CD4-positive, alpha-beta memory T cell (primary cell): ENCODE results near the gene TBC1D2. TPM values are rescaled to one million over a fixed set of nuclear protein-coding genes. Genes with fewer than 3 reads are reported as not detected.
A peak's percentile ranks its signal among the peaks of the same experiment; 100 is the strongest.

Source experiments
- CTCF ChIA-PET: fragments of 350-600 bp; sonication (Branson Sonifier 250); formaldehyde crosslinking; loops from one replicate; lab custom pipeline; 2021; ENCODE audit warnings: inconsistent platforms; ENCODE audit not compliant: partially characterized antibody; lab: Charles Lee
- POLR2A ChIA-PET: fragments of 350-600 bp; sonication (Branson Sonifier 250); formaldehyde crosslinking; loops from one replicate; lab custom pipeline; 2021; ENCODE audit not compliant: partially characterized antibody; lab: Charles Lee
- DNase-seq, 5 donors: peaks; one replicate each; pipeline versions ENCODE4 v3.0.0 to v3.0.0-alpha.2; 2020 to 2022; ENCODE audit warnings: mixed read lengths in 1 of 5
- H3K27ac ChIP-seq: one replicate; pipeline ENCODE4 v1.7.0; 2013; ENCODE audit warnings: low read depth, low read length
- H3K27me3 ChIP-seq: 2 replicates; pipeline ENCODE4 v1.7.0; 2013; ENCODE audit warnings: mild to moderate bottlenecking, low read length, moderate library complexity; ENCODE audit not compliant: insufficient read depth
- H3K36me3 ChIP-seq: 2 replicates; pipeline ENCODE4 v1.7.0; 2013; ENCODE audit warnings: mild to moderate bottlenecking, low read length, moderate library complexity; ENCODE audit not compliant: insufficient read depth
- H3K4me1 ChIP-seq: 2 replicates; pipeline ENCODE4 v1.7.0; 2013; ENCODE audit warnings: mild to moderate bottlenecking, low read length, moderate library complexity; ENCODE audit not compliant: insufficient read depth
- H3K4me3 ChIP-seq, 2 donors: one replicate each; pipeline ENCODE4 v1.7.0; 2013; ENCODE audit warnings: low read length in 2 of 2, mild to moderate bottlenecking in 1 of 2
- H3K9me3 ChIP-seq, 2 donors: one replicate each; pipeline ENCODE4 v1.7.0; 2013; ENCODE audit warnings: low read length in 2 of 2, control low read depth in 1 of 2; ENCODE audit not compliant: control insufficient read depth in 1 of 2
- H3K27ac Mint-ChIP-seq, 7 donors: one replicate each; pipeline ENCODE4 v1.8.0; 2020 to 2021; ENCODE audit warnings: mixed read lengths in 7 of 7, mild to moderate bottlenecking in 6 of 7, inconsistent platforms in 3 of 7, moderate library complexity in 3 of 7
- H3K27me3 Mint-ChIP-seq, 2 donors: one replicate each; pipeline ENCODE4 v1.8.0; 2020 to 2021; ENCODE audit warnings: mixed read lengths in 2 of 2
- H3K36me3 Mint-ChIP-seq, 2 donors: one replicate each; pipeline ENCODE4 v1.8.0; 2020 to 2021; ENCODE audit warnings: mixed read lengths in 2 of 2, inconsistent platforms in 1 of 2, mild to moderate bottlenecking in 1 of 2
- H3K4me1 Mint-ChIP-seq, 4 donors: one replicate each; pipeline ENCODE4 v1.8.0; 2020 to 2021; ENCODE audit warnings: mixed read lengths in 4 of 4, mild to moderate bottlenecking in 1 of 4
- H3K4me3 Mint-ChIP-seq, 8 donors: one replicate each; pipeline ENCODE4 v1.8.0; 2020 to 2021; ENCODE audit warnings: mixed read lengths in 8 of 8, mild to moderate bottlenecking in 7 of 8, moderate library complexity in 6 of 8, inconsistent platforms in 3 of 8
- H3K9me3 Mint-ChIP-seq, 8 donors: one replicate each; pipeline ENCODE4 v1.8.0; 2020 to 2021; ENCODE audit warnings: mixed read lengths in 8 of 8, mild to moderate bottlenecking in 5 of 8, inconsistent platforms in 3 of 8, moderate library complexity in 1 of 8
- intact Hi-C: fragments of 100-400 bp; cut with micrococcal nuclease; formaldehyde crosslinking; loops from one replicate; pipeline ENCODE4 v1.15.1; 2023
- polyA plus RNA-seq, 2 donors: library from polyadenylated mRNA; unstranded; fragments of 300-500 nt; fragmentation: Illumina TruSeq; gene quantifications; one replicate each; pipeline ENCODE4 v1.2.3, GENCODE V29; 2021
- total RNA-seq, 2 experiments: library from RNA; stranded (reverse); gene quantifications; one replicate each; pipeline ENCODE4 v1.2.3, GENCODE V29; 2021

TBC1D2 gene
- total and polyA plus RNA-seq, 4 experiments from 2014 or later, result 2.1 to 11.4 (median 11.1) TPM

GRCh38 chr9:98255061-98255577, 330 bp downstream of the TBC1D2 start:
- DNase-seq, result no peak
- peak overlapping the region; percentile 82 for H3K27ac ChIP-seq
- H3K4me1 ChIP-seq, result peaks cover 39% of the 10 kb centered on the region
- H3K9me3 ChIP-seq, result no peaks in the 10 kb centered on the region
- no peaks in the 10 kb centered on the region for H3K27me3 ChIP-seq
- no peaks in the 10 kb centered on the region for H3K27me3 Mint-ChIP-seq
- ChIA-PET POLR2A (interaction anchor here (0.8 to 4.1 kb wide), 37 partner anchors 9 to 622 kb away, joined by 3 to 112 read pairs (median 7); partner anchors contain the start of genes ANP32B, CORO2A, NANS and NCBP1), CTCF (interaction anchor here (0.7 to 4.0 kb wide), 13 partner anchors 9 to 558 kb away, joined by 3 to 22 read pairs (median 4); partner anchors contain the start of genes CORO2A, NANS, TRIM14 and TRMO)
- H3K4me3 Mint-ChIP-seq, result peak overlapping the region; percentile 93 to 99 (median 97)
- H3K4me3 ChIP-seq, result peak overlapping the region; percentile 32 to 90
- peaks cover 10 to 27% of the 10 kb centered on the region in 2 donors for H3K36me3 Mint-ChIP-seq
- intact Hi-C loops, result loop anchor here (1.0 to 10.0 kb wide), 7 partner anchors 63 to 560 kb away; partner anchors contain the start of genes ANP32B, CORO2A, NANS and TRIM14
- H3K27ac Mint-ChIP-seq, result peak overlapping the region; percentile 60 to 97 (median 87)
- no peaks in the 10 kb centered on the region for H3K36me3 ChIP-seq
- H3K9me3 Mint-ChIP-seq, result no peaks in the 10 kb centered on the region
- peaks cover 23 to 55% (median 43%) of the 10 kb centered on the region in 4 donors for H3K4me1 Mint-ChIP-seq

DNA sequence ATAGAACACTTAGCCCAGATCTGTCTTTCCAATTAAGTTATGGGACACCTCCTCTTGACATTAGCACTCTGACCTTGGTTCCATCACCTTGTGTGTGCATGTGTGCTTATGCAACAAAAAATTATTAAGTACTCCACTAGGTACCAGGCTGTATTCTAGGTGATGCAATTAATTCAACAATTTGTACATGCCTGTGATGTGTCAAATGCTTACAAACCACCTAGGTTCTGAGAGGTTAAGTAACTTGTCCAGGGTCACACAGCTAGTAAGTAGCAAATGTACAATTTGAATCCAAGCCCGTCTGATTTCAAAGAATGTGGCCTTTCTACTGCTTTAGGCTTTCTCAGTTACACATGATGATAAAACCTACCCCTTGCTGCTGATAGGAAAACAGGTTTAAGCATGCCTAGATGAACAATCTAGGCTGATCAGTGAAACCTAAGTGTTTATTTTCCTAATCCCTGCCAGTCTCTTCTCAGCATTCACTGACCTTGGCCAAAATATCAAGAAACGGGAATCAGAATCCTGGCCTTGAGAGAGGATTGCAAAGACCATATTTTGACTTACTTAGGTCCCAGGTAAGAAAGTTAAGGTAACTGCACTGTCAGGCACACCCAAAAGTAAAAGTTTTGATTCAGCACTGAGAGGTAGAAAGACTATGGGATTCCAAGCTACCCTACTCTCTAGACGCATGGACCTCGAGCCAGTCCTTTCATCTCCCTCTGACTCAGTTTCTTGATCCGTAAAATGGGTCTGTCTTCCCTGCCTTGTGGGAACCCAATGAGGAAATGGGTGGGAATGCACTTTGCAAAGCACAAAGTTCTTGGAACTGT, 1.0 kb downstream of the TBC1D2 start:
- POLR2A ChIA-PET, result interaction anchor here (1.1 to 4.1 kb wide), 16 partner anchors 8 to 333 kb away, joined by 3 to 112 read pairs (median 16); partner anchors contain the start of genes CORO2A, NANS, TRIM14 and TRMO
- Histone ChIP-seq H3K4me1 (peaks cover 46% of the 10 kb centered on the region), H3K9me3 (no peaks in the 10 kb centered on the region), H3K27me3 (no peaks in the 10 kb centered on the region), H3K36me3 (no peaks in the 10 kb centered on the region), H3K4me3 (peak overlapping the region; percentile 32 to 90), H3K27ac (peak overlapping the region; percentile 82)
- CTCF ChIA-PET, result interaction anchor here (0.6 to 4.0 kb wide), 7 partner anchors 61 to 352 kb away, joined by 3 to 22 read pairs (median 4); partner anchors contain the start of genes NANS, TRIM14 and TRMO
- H3K36me3 Mint-ChIP-seq, result peaks cover 15 to 30% of the 10 kb centered on the region in 2 donors
- H3K4me1 Mint-ChIP-seq, result peaks cover 28 to 61% (median 48%) of the 10 kb centered on the region in 4 donors
- H3K9me3 Mint-ChIP-seq, result no peaks in the 10 kb centered on the region
- H3K4me3 Mint-ChIP-seq, result peak overlapping the region; percentile 93 to 99 (median 97)
- intact Hi-C loops, result loop anchor here (1.0 to 10.0 kb wide), 7 partner anchors 62 to 560 kb away; partner anchors contain the start of genes ANP32B, CORO2A, NANS and TRIM14
- no peaks in the 10 kb centered on the region for H3K27me3 Mint-ChIP-seq
- H3K27ac Mint-ChIP-seq, result peak overlapping the region; percentile 60 to 97 (median 85)
- no peak for DNase-seq

DNA sequence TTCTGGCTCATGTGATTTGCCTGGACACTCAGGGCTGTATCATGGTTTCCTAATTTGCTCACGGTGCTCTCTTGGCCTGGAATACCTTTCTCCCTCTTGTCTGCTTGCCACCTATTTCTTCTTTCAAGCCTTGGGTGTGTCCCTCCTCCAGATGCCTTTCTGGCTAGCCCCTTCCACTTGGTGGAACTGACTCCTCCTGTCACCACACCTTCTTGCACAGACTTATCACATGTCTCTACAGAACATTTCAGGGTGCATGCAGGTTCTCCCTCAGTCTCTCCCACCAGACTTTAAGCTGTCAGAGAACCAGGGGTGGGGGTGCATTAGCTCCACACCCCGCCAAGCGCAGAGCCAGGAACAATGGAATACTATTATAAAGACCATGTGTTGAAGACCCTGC, 1.9 kb downstream of the TBC1D2 start:
- intact Hi-C loops, result loop anchor here (10.0 kb wide), 1 partner anchor 559 kb away; the partner anchor contains the start of gene XPA
- no peaks in the 10 kb centered on the region for H3K9me3 ChIP-seq
- no peaks in the 10 kb centered on the region for H3K9me3 Mint-ChIP-seq
- no peaks in the 10 kb centered on the region for H3K36me3 ChIP-seq
- peaks cover 15 to 32% of the 10 kb centered on the region in 2 donors for H3K36me3 Mint-ChIP-seq
- peak overlapping the region in 6 of 8 donors; percentile 7 to 98 (median 67) for H3K4me3 Mint-ChIP-seq
- peaks cover 35 to 70% (median 55%) of the 10 kb centered on the region in 4 donors for H3K4me1 Mint-ChIP-seq
- no peaks in the 10 kb centered on the region for H3K27me3 ChIP-seq
- POLR2A ChIA-PET, result interaction anchor here (1.2 kb wide), 1 partner anchor 195 kb away, joined by 3 read pairs; no protein-coding TSS in a partner anchor
- H3K4me1 ChIP-seq, result peaks cover 55% of the 10 kb centered on the region
- CTCF ChIA-PET, result no interaction called here
- no peak overlapping the region for H3K4me3 ChIP-seq
- H3K27ac ChIP-seq, result no peak overlapping the region
- DNase-seq, result no peak
- H3K27me3 Mint-ChIP-seq, result no peaks in the 10 kb centered on the region
- peak overlapping the region in 1 of 7 donors; percentile 79 for H3K27ac Mint-ChIP-seq

DNA sequence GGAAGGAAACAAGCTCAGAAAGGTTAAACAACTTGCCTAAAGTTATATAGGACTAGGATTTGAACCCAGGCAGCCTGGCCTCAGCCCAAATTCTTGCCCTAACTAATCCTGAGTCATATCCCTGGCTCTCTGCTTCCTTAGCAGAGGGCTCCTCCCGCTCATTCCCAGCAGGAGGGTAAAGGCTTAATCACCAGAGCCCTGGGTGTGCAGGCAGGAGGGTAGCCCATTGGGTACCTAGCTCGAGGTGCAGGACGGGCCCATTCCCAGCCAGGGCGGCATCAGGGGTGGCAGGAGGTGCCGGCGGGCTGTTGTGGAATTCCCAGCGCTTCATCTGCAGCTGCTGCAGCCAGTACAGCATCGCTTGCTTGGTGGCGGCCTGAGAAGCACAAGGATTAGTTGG, 3.9 kb downstream of the TBC1D2 start:
- H3K4me3 Mint-ChIP-seq, result no peak overlapping the region
- no peaks in the 10 kb centered on the region for H3K27me3 ChIP-seq
- ChIA-PET POLR2A (no interaction called here), CTCF (no interaction called here)
- no peaks in the 10 kb centered on the region for H3K9me3 Mint-ChIP-seq
- peaks cover 36 to 75% (median 58%) of the 10 kb centered on the region in 4 donors for H3K4me1 Mint-ChIP-seq
- peak overlapping the region in 1 of 7 donors; percentile 13 for H3K27ac Mint-ChIP-seq
- H3K4me3 ChIP-seq, result no peak overlapping the region
- no peaks in the 10 kb centered on the region for H3K27me3 Mint-ChIP-seq
- H3K36me3 Mint-ChIP-seq, result peaks cover 18 to 29% of the 10 kb centered on the region in 2 donors
- H3K27ac ChIP-seq, result no peak overlapping the region
- H3K9me3 ChIP-seq, result no peaks in the 10 kb centered on the region
- DNase-seq, result no peak
- no peaks in the 10 kb centered on the region for H3K36me3 ChIP-seq
- intact Hi-C loops, result loop anchor here (10.0 kb wide), 1 partner anchor 557 kb away; the partner anchor contains the start of gene XPA
- peaks cover 55% of the 10 kb centered on the region for H3K4me1 ChIP-seq

DNA sequence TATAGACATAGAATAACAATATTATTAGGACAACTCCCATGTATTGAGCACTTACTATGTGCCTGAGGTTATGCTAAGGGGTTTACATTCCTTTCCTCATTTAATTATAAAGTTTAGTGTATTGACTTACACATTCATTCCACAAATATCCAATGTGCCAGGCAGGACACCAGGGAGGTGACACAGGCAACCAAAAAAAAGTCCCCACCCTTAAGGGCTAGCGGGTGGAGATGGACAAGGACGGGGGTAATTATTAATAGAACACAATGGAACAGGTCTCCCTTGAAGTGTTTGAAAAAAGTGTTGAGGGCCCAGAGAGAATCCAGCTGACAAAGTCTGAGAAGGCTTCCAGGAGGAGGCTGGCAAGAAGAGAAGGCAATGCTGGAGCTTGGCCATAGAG, 5.7 kb downstream of the TBC1D2 start:
- intact Hi-C loops, result loop anchor here (10.0 kb wide), 1 partner anchor 555 kb away; the partner anchor contains the start of gene XPA
- H3K36me3 Mint-ChIP-seq, result peaks cover 17 to 25% of the 10 kb centered on the region in 2 donors
- Histone ChIP-seq H3K9me3 (no peaks in the 10 kb centered on the region), H3K27ac (no peak overlapping the region), H3K27me3 (no peaks in the 10 kb centered on the region), H3K36me3 (no peaks in the 10 kb centered on the region), H3K4me3 (no peak overlapping the region), H3K4me1 (peaks cover 52% of the 10 kb centered on the region)
- H3K27me3 Mint-ChIP-seq, result no peaks in the 10 kb centered on the region
- POLR2A ChIA-PET, result no interaction called here
- no peak overlapping the region for H3K4me3 Mint-ChIP-seq
- peak overlapping the region in 4 of 7 donors; percentile 25 to 82 (median 55) for H3K27ac Mint-ChIP-seq
- H3K4me1 Mint-ChIP-seq, result peaks cover 34 to 69% (median 54%) of the 10 kb centered on the region in 4 donors
- DNase-seq, result no peak
- CTCF ChIA-PET, result no interaction called here
- no peaks in the 10 kb centered on the region for H3K9me3 Mint-ChIP-seq

DNA sequence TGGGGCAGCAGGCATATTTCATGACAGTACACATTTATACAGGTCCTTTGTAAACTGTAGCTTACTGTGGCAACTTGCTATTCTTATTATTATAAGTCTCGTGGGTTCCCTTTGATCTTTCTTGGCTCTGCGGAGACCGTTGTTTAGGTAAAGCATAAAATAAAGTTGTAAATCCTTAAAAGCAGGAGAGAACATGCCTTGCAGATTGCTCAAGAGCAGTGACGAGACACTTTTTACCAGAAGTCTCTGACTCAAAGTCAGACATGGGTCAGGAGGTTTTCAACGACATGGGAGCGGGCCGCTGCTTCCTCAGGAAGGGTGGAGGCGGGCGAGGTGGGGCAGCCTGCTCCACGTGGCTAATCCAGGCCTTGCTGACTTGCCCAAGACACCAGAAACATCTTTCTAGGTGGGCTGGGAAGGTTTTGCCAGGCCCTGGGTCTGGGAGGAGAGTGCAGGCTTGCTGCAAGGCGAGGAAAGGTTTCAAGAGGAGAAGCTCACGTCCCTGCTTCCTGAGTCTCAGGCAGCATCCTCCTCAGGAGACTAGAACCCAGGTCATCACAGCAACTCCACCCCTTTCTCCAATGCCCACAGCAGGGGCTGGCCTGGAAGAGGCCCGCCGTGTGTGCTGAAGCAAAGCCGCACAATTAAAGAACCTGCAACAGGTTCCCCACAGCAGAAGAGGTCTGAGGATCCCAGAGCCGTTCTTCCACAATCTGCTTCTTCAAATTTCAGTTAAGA, 6.5 kb downstream of the TBC1D2 start:
- POLR2A ChIA-PET, result no interaction called here

More for the DNA sequence above, 6.5 kb downstream of the TBC1D2 start:
- DNase-seq, result no peak
- no peaks in the 10 kb centered on the region for H3K27me3 ChIP-seq
- H3K36me3 Mint-ChIP-seq, result peaks cover 17 to 25% of the 10 kb centered on the region in 2 donors
- peak overlapping the region; percentile 24 to 87 (median 69) for H3K27ac Mint-ChIP-seq
- intact Hi-C loops, result no loop called here
- H3K36me3 ChIP-seq, result no peaks in the 10 kb centered on the region
- H3K4me3 ChIP-seq, result no peak overlapping the region
- no peaks in the 10 kb centered on the region for H3K27me3 Mint-ChIP-seq
- H3K27ac ChIP-seq, result no peak overlapping the region
- no peaks in the 10 kb centered on the region for H3K9me3 ChIP-seq
- H3K9me3 Mint-ChIP-seq, result no peaks in the 10 kb centered on the region
- peaks cover 25 to 61% (median 46%) of the 10 kb centered on the region in 4 donors for H3K4me1 Mint-ChIP-seq
- H3K4me3 Mint-ChIP-seq, result peak overlapping the region in 7 of 8 donors; percentile 25 to 76 (median 63)
- CTCF ChIA-PET, result no interaction called here
- peaks cover 43% of the 10 kb centered on the region for H3K4me1 ChIP-seq
